HG03558 (cell line): ENCODE data around the gene ZFP1.

Experiments used
- ATAC-seq: cut with Tn5 transposase; IDR thresholded peaks from one replicate; pipeline ENCODE4 v1.9.1; 2021; ENCODE audit warnings: moderate number of reproducible peaks; ENCODE audit not compliant: unreplicated experiment; ENCODE audit errors: extremely low read depth

The ZFP1 gene

DNA sequence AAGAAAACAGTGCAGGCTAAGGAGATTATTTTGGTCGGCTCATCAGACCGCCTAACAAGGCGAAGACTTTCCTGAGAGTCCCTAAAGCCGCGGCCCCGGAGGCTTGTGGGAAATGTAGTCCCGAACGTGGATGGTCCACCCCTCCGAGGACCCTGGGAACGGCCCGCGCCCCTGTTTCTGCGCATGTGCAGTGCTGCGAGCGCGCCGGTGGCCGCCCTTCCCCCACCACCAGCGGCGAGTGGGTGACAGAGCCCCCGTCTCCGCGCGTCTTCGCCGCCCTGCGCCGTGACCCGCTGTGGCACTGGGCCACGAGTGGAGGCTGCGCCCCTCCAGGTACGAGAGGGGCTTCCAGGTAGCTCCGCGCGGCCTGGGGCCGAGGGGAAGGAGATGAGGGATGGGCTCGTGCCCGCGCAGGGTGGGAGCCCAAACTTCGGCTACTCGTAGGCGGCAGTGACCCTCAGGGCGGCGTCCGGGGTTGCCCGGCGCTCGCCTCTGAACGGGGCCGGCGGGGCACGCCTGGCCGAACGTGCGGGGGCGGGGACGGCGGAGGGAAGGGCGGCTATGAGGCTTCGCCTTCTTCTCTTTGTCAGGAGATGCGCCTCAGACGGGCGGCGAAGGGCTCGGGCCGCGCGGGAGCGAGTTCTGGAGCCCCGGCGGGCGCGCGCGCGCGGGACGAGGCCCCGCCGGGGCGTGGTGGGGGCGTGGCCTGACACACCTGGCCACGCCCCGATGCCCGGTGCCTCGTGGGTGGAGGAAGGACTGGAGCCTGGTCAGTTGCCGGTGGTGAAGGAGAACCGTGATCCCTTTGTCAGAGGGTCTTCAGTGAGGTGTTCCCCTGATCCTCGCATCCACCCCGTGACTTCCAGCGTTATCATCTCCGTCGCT lies at the start of gene ZFP1:
Gene ZFP1, plus strand, starts transcription at position 214 of the 885 bp plus-strand sequence. CDS start 4,428 bp downstream, outside the sequence.
- peak; percentile 63 for ATAC-seq

DNA sequence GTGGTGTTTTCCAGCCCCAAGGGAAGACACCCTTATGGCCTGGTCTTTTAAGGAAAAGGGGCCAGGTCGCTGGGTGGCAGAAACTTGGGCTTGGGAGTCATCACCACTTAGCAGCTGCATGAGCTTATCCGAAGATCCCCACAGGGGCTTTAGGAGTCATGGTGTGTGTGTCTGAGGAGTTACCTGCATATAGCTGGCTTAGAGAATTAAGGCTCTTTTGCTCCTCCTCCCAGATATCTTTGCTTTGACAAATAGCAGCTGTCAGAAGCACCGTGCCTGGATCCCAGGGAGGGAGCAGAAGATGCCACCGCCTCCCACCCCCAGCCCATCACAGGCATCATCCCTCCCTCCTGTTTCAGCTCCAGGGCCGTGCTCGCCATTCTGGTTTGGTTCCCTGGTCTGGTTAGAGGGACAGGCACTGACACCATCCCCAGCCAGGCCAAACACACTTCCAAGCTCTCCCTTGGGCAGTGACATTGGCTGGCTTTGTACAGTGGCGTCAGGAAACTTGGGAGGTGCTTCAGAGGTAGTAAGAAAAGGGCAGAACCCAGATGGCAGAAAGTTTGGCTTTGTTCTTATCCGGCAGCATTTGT lies 49.2 kb upstream of the ZFP1 start:
- ATAC-seq = no peak

- no peak for ATAC-seq
These were observed 48.4 kb upstream of the ZFP1 start for GRCh38 chr16:75099738-75100602.

DNA sequence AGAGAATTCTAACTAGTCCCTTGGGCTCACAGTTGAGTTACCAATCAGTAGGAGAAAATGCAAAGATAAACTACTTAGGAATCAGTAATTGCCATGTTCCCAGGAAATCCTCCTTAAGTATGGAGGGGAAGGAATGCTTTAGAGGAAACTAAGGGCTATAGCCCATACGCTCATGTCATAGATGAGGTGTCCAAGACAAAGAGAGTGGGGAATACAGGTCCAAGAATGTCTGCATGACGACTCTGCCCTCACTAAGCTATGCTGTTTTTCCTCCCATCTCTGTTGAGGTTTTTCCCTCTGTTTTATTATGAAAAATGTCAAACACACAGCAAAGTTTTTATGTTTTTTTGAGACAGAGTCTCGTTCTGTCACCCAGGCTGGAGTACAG lies 47.7 kb upstream of the ZFP1 start:
- no peak for ATAC-seq

DNA sequence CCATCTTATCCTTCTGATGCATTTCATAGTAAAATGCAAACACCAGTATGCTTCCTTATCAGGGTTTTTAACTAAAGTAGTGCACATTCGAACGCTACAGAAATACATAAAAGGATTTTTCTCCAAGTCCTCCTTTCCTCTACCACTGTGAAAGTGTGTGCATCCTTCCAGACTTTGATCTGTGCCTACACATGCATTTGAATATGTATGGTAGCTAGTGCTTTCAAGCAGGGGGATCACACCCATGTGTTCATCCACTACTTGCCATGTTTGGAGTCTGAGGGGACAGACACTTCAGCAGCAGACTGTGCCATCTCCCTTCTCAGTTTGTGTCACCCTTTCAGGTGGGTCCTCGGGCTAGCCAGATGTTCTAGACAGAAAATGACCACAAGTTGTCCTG lies 46.7 kb upstream of the ZFP1 start:
- ATAC-seq = no peak

DNA sequence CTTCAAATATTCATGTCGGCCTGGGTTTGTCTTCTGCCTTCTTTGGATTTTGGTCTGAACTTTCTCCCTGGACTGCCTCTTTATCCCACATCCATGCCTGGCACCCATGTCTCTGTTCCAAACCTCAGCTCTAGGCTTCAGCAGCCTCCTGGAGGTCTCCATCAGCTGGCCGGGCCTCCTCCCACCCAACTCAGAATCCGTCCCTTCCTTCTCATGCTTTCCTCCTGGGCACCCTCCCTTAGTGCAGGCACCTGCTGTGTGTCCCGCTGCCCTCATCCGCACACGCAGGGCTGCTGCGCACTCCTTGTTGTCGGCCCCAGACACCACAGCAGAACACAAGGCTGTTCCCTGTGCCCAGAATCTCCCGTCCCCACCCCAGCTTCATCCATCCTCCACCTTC lies 45.7 kb upstream of the ZFP1 start:
- no peak for ATAC-seq

- ATAC-seq = no peak
These were observed 44.3 kb upstream of the ZFP1 start for GRCh38 chr16:75103994-75104393.

- no peak for ATAC-seq
These were observed 43.5 kb upstream of the ZFP1 start for GRCh38 chr16:75104836-75105235.

DNA sequence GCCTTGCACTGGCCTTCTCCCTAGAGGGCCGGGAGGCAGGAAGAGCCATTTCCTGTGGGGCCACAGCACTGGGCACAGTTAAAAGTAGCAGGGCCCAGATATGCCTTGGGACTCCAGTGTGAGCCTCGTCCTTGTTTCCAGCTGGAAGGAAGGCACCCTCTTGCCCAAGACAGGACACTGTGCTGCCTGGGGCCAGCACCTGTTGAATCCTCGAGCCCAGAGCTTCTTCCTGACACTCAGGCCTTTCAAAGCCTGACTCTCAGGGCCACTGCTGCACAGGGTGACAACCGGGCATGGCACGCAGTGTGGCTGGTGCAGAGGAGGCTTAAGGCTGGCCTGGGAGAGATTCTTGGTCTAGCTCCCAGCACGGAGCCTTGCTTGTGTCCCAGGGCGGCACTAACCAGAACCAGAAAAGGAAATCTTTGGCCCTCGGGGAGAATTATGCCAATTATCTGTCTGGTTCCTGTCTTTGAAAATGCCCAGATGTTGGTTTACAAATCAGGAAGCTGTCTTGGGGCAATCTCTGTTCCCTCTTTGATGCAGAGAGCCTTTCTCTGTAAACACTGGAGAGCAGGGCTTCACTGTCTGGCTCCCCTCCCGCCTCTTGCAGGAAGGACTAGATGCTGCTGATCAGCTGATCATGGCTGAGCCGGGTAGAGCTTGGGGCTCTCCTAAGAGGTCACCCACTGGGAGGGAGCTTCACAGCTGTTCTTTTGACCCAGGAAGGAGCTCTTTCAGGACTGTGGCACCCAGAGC lies 42.8 kb upstream of the ZFP1 start:
- no peak for ATAC-seq

DNA sequence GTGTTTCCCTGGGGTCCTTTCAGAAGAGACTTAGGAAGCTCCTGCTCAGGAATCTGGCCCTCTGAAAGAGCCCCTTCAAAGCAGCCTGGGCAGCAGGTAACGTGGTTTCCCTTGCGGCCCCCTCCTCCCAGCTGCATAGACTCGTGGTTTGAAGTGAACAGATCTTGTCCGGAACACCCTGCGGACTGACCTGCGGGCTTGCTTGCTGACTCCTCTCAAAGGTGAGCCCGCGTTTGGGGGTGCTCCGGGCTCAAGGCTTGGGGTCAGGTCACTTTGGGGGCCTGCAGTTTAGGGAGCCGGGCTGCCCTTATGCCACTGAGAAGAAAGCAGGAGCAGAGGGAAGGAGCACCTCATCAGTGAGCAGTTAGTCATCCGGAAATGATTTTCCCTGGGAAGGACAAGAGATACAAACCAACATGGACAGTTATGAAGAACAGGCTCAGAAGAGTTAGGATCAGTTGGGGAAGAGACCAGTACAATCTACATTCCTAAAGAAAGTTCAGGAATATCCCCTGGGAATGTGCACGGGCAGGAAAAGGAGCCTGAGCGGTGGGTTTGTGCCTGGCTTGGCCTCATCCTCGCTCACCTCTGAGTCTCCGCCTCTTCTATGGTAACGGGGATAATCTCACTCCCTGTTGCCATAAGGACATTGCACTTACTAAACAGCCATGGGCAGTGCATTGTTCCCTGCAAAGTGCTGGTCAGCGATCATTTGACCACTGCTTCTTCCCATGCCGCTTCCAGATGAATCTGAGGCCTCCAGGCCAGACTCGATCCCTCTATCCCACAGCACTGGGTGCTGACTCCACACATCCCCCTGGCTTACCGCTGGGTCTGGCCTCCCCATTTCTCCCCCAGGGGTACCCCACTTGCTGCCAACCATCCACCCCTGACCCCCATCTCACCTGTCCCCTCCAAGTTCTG lies 41.7 kb upstream of the ZFP1 start:
- ATAC-seq = no peak

GRCh38 chr16:75107505-75107904 lies 40.8 kb upstream of the ZFP1 start:
- ATAC-seq = no peak

- no peak for ATAC-seq
These were observed 39.3 kb upstream of the ZFP1 start for GRCh38 chr16:75108792-75109731.

GRCh38 chr16:75109732-75110243 lies 38.5 kb upstream of the ZFP1 start:
- ATAC-seq = no peak

GRCh38 chr16:75110637-75111513 lies 37.4 kb upstream of the ZFP1 start:
- ATAC-seq = no peak

GRCh38 chr16:75111514-75111940 lies 36.8 kb upstream of the ZFP1 start:
- no peak for ATAC-seq

- ATAC-seq = no peak
These were observed 36.2 kb upstream of the ZFP1 start for GRCh38 chr16:75111961-75112733.
